HG03280 (cell line): ENCODE results near the gene NT5C3B.
A peak's percentile ranks its signal among the peaks of the same experiment; 100 is the strongest.
"Not testable (repeated sequence)": the region's sequence is repeated elsewhere in the genome, so short reads cannot be mapped to it uniquely, and the experiment has no call there.

Experiments
- ATAC-seq: cut with Tn5 transposase; IDR thresholded peaks from one replicate; pipeline ENCODE4 v1.9.1; 2021; ENCODE audit warnings: mild to moderate bottlenecking, moderate library complexity; ENCODE audit not compliant: unreplicated experiment

NT5C3B gene

DNA sequence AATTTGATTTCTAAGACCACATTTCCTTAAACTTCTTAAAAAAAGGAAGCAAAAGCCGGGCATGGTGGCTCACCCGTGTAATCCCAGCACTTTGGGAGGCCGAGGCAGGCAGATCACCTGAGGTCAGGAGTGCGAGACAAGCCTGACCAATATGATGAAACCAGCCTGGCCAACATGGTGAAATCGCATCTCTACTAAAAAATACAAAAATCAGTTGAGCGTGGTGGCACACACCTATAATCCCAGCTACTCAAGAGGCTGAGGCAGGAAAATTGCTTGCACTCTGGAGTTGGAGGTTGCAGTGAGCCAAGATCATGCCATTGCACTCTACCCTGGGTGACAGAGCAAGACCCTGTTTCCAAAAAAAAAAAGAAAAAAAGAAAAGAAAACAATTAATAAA lies 4.7 kb upstream of the NT5C3B start:
- not testable (repeated sequence) for ATAC-seq

DNA sequence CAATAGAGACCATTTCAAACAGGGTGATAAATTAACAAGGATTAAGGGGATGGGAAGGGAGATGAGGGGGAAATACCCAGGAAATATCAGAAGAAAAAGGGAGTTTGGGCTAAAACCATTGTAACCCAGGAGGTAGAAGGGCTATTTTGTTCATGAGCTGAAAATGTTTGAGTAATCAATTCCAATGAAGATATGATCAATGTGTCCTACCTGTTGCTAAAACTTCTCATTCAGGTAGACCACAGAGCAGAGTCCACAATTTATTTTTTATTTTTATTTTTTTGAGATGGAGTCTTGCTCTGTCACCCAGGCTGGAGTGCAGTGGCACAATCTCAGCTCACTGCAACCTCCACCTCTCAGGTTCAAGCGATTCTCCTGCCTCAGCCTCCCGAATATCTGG lies 3.4 kb upstream of the NT5C3B start:
- not testable (repeated sequence) for ATAC-seq

DNA sequence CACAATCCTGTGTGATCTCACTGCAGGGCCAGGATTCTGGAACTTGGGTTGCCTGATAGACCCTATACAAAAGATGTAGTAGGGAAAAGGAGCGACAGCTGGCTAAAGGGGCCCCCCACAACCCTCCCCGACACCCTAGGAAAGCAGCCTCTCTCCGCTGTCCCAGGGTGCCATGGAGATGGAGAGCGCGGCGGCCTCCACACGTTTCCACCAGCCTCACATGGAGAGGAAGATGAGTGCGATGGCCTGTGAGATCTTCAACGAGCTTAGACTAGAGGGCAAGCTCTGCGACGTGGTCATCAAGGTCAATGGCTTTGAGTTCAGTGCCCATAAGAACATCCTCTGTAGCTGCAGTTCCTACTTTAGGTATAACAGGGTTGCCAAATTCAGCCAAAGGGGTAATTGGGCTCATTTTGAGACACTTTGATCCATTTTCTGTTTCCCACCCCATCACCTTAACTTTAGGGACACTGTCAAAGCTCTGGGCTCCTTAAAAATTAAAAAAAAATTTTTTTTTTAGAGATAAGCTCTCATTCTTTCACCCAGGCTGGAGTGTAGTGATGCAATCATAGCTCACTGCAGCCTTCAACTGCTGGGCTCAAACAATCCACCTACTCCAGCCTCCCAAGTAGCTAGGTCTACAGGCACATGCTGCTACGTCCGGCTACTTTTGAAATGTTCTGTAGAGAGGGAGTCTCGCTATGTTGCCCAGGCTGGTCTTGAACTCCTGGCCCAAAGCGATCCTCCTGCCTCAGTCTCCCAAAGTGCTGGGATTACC lies 1.9 kb upstream of the NT5C3B start, which contains the start of gene KLHL10:
Gene KLHL10 (plus strand): TSS at position 65 of the 778 bp plus-strand sequence. CDS start 108 bp downstream, at position 173.
- ATAC-seq = no peak

DNA sequence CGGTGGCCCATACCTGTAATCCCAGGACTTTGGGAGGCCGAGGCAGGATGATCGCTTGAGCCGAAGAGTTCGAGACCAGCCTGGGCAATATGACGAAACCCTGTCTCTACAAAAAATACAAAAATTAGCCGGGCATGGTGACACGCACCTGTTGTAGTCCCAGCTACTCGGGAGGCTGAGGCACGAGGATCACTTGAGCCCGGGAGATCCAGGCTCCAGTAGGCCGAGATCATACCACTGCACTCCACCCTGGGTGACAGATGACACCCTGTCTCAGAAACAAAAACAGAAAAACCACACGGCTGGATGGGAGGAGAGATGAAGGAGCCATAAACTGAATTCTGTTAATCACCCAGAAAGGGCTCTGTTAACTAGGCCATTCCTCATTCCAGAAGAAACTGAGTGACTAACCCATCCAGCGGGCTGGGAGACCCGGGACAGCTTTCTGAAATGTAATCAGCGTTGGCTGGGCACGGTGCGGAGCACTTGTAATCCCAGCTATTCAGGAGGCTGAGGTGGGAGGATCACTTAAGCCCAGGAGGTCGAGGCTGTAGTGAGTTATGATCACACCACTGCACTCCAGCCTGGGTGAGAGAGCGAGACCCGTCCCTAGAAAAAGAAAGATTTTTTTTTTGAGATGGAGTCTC lies 641 bp upstream of the NT5C3B start:
- ATAC-seq = no peak

DNA sequence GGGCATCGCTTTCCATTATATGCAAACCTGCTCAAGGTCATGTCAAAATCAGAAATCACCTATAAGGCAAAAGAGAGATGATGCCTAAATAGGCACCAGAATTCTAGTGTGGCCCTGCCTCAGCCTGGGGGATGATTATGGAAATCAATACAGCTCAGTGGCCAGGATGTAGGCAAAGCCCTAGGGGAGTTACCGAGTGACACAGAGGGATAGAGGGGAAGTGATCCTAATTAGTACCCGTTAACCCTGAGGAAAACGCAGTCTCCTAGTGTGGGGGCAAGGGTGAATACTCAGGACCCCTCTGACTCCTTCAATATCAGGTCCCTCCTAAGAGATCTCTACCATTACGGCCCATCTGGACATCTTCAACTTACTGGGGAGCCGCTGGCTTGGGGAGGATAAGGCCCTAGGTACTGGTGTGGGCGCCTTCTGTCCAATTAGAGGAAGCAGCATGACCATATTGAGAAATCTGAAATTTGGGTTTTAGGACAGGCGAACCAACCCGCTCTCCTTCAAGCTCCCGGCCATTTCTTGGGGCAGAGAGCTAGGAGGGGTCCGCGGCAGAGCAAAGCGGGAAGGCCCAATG lies 725 bp downstream of the NT5C3B start:
- peak; percentile 33 for ATAC-seq

DNA sequence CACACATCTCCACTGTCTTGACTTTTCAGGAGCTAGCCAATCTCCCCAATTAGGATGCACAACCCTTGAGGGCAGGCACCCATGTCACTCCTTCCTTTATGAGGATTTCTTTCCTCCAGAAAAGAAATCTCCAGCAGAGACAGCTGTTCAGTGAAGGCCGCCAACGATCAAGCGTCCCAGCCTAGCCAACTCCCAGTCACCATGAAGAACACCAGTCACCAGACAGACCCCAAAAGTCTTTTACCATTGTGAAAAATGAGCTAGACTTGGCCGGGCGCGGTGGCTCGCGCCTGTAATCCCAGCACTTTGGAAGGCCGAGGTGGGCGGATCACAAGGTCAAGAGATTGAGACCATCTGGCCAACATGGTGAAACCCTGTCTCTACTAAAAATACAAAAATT lies 6.1 kb downstream of the NT5C3B start:
- ATAC-seq = not testable (repeated sequence)

DNA sequence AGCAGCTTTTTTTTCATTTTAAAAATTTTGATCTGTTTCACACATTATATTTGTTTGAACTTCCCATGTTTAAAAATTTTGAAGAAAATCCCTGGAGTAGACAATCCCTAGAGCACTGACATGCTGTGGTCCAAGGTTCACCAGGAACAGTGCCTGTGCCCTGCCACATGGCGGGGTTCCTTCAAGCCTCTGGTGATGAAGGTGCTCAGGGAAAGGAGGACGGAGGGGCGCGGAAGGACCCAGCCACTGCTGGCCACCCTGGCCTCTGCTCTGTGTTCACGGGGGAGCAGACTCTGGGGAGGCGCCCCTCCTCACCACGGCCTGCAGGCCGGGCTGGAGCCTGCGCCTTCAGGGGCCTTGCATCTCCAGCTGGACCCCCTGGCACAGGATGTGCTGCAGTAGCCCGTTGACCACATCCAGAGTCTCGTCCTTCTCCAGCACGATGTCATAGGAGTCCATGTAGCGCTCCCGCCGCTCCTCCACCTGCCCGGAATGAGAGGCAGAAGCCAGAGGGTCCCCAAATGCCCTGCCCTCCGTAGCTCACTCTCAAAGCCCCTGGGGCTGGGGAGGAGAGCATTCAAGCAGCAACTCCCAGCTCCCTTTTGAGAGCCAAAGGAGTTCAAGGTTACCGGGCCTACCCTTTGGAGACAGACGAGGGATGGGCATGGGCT lies 10.7 kb downstream of the NT5C3B start:
- ATAC-seq = no peak

DNA sequence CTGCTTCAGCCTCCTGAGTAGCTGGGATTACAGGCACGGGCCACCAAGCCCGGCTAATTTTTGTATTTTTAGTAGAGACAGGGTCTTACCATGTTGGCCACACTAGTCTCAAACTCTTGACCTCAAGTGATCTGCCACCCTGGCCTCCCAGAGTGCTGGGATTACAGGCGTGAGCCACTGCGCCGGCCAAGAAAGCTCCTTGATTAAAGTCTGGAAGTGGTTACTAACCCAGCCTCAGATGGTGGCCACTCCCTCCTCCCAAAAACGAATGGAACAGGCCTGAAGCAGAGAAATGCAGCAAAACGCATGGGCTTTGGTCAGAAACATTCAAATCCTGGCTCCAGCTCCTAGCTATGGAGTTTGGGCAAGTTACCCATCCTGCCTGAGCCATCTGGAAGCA lies 11.9 kb downstream of the NT5C3B start:
- ATAC-seq = no peak

DNA sequence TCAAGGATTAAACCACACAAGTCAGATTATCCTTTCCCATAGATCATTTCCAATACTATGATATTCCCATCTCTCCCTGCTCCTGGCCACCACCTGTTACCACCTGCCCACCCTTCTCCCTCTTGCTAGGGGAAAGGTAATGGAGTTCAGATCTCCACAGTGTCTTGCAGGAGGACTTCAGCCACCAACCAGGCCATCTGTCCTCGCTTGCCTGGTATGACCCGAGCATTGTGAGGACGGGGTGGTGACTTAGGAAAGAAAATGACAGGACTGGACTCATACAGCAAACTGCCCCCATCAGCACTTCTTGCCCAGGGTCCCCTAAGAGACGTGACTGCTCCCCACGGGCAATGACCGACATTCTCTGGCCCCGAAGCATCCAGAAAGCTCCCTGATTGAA lies 12.5 kb downstream of the NT5C3B start:
- no peak for ATAC-seq

DNA sequence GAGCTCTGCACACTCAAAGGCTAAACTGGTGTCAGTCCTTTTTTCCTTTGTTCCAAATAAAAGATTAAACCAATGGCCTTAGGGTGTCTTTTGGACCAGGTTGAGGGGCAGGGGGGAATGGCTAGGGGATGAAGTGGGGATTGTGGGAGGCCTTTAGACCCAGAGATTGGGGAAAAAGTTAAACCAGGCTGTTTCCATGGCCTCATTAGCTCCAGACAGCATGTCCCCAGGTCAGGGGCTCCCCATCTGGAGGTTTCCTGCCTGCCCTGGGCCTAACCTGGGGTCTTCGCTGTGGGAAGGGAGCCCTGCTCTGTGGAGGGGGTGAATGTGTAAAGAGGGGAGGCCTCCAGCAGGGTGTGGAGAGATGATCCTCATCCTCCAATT lies 12.9 kb downstream of the NT5C3B start:
- no peak for ATAC-seq

DNA sequence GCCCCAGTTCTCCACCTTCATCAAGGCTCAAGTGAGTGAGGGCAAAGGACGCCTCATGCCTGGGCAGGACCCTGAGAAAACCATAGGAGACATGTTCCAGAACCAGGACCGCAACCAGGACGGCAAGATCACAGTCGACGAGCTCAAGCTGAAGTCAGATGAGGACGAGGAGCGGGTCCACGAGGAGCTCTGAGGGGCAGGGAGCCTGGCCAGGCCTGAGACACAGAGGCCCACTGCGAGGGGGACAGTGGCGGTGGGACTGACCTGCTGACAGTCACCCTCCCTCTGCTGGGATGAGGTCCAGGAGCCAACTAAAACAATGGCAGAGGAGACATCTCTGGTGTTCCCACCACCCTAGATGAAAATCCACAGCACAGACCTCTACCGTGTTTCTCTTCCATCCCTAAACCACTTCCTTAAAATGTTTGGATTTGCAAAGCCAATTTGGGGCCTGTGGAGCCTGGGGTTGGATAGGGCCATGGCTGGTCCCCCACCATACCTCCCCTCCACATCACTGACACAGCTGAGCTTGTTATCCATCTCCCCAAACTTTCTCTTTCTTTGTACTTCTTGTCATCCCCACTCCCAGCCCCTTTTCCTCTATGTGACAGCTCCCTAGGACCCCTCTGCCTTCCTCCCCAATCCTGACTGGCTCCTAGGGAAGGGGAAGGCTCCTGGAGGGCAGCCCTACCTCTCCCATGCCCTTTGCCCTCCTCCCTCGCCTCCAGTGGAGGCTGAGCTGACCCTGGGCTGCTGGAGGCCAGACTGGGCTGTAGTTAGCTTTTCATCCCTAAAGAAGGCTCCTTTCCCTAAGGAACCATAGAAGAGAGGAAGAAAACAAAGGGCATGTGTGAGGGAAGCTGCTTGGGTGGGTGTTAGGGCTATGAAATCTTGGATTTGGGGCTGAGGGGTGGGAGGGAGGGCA lies 13.6 kb downstream of the NT5C3B start:
- no peak for ATAC-seq

DNA sequence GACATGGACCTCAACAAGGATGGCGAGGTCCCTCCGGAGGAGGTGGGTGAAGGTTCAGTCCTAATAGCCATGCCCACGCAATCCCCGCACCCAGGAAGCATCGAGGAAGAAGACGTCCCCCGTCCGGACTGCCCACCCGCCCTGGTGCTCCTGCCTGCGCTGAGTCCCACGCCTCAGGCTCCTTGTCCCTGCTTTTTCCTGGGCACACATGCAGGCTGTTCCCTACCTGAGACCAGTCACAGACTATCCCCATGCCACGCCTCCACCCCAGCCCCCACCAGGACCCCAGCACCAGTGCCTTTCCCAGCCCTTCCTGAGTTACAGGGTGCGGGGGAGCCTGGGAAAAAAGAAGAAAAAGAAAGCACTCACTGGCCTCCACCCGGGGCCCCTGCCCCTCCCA lies 14.3 kb downstream of the NT5C3B start:
- ATAC-seq = no peak

DNA sequence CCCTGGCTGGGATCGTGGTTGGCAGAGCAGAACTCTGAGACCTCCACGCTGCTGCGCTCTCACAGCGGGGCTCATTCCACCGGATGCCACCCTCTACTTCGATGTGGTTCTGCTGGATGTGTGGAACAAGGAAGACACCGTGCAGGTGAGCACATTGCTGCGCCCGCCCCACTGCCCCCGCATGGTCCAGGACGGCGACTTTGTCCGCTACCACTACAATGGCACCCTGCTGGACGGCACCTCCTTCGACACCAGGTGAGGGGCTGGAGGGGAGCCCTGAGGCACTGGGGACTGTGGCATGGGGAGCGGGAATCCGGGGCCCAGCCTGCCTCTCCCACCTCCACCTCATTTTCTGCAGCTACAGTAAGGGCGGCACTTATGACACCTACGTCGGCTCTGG lies 18.0 kb downstream of the NT5C3B start:
- no peak for ATAC-seq

DNA sequence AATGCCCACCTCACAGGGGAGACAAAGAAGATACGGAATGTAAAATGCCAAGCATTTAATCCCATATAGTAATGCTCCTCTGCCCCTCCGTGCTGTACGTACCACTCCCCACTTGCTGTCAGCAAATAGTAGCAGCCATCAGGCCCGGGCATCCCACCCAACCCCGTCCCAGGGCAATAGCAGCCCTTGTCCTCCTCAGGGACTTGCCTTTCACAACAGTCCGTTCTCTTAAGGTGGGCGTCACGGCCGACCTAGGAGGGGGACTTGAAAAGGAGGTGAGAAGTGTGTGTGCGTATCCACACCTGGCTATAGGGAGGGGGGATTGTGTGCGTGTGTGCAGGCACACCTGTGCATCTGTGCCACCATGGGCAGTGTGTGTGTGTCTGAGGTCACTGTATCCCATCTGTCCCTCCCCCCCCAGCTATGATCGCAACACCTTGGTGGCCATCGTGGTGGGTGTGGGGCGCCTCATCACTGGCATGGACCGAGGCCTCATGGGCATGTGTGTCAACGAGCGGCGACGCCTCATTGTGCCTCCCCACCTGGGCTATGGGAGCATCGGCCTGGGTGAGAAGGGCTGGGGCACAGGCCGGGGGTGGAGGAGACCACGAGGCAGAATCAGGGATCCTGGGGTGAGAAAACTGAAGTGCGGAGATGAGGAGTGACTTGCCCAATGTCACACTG lies 19.3 kb downstream of the NT5C3B start:
- no peak for ATAC-seq

DNA sequence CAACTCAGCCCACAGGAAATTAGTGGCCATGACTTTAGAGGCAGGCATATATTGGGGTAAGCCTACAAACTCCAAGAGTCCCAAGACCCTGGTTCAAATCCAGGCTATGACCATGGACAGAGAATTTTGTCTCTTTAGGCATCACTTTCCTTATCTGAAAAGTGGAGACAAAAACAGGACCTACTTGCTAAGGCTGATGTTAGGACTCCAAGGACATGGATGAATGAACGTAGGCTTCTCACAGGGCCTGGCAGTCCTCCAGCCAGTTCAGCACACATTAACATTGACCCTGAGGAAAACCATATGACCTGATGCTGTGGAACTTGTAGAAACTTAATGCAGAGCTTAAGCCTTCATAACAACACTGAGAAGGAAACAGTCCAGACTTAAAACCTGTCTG lies 21.8 kb downstream of the NT5C3B start:
- ATAC-seq = no peak

DNA sequence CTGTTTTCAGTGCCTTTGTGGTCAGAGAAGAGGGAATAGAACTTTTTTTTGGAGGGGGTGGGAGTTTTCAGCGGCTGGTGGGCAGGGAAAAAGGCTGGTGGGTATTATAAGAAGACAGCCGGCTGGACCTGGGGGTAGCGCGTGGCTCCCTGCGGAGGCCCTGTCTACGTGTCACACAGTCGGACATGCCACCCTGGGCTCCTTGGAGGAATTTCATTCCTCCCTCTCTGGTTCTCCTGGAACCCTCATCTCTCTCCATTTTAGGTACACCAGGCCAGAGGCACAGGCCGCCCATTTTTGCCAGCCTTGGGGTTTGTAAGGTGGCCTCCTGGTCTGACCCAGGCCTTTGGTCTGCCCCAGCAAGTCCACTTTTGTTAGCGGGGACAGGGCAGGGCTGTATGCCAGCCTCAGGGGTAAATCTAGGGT lies 22.3 kb downstream of the NT5C3B start:
- ATAC-seq = no peak

DNA sequence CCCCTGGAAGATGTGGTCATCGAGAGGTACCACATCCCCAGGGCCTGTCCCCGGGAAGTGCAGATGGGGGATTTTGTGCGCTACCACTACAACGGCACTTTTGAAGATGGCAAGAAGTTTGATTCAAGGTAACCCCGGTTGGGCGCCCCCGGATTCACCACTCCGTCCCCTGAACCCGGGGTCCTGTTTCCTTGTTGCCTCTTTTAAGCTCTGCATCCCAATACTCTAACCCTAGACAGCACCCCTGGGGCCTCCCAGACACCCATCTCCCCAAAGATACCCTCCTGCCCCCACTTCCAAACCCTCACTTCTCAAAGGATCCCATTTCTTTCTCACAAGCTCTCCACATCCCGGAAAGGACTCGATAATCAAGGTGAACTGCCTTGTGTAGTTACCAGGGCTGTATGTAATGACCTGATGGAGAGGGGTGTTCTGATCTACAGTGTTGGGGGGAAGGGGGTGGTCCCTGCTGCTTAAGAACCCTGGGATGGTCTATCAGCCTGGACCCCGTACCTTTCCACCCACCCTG lies 22.8 kb downstream of the NT5C3B start:
- no peak for ATAC-seq

DNA sequence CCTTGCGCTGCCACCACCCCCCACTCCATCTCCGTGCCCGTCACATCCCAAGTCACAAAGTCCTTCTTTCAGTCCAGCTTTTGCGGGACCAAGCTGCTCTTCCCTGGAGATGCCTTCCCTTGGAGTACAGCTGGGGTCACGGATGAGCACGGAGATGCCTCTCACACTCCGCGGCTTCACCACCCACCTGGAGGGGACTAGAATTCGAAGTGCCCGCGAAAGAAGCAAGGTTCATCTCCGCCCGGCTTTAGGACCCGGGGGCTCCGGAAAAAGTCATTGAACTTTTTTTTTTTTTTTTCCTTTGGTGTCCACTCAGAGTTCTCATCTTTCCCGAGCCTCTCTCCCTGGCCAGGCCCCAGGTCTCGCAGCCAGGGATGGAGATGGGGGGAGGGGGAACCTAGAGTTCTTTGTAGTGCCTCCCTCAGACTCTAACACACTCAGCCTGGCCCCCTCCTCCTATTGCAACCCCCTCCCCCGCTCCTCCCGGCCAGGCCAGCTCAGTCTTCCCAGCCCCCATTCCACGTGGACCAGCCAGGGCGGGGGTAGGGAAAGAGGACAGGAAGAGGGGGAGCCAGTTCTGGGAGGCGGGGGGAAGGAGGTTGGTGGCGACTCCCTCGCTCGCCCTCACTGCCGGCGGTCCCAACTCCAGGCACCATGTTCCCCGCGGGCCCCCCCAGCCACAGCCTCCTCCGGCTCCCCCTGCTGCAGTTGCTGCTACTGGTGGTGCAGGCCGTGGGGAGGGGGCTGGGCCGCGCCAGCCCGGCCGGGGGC lies 23.5 kb downstream of the NT5C3B start, which contains the start of gene FKBP10:
Gene FKBP10 (plus strand): TSS at position 624 of the 771 bp plus-strand sequence. CDS start 31 bp downstream, at position 655.
- ATAC-seq = no peak
